ENCODE data around the gene NCK2.

NCK2 gene

DNA sequence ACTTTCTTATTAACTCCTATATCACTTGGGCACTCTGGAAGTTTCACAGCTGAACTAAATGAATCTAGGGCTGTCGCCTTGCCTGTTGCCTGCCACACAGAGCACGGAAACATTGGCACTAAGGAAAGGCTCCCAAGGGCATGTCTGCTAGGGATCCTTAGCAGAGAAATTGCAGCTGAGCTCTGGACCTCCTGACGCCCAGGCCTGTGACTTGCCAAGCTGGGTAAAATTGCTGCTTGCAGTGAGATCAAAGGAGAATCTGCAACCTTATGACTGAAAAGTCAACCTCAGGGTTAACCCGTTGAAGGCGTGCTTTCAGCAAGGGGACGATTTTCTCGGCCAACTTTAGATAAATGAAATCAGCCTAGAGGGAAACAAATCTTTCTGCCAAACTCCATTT lies 189.8 kb downstream of the NCK2 start:
- no peak for DNase-seq

DNA sequence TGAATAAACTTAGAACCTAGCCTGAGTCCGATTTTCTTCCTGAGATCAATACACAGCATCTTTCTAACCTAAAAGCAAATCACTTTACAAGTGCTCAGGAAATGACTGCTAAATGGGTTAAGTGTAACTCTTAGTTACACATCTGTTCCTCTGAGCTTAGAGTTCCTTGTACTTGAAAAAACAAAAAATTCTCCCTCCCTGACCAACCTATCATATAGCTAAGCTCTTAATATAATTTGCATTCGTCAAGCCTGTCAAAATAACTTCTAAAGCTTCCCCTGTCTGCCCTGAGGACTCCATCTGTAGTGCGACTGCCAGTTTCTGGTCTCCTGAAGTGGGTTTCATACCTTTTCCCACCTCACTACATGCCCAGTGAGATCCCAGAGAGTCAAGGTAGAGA lies 190.4 kb downstream of the NCK2 start:
- no peak for DNase-seq

DNA sequence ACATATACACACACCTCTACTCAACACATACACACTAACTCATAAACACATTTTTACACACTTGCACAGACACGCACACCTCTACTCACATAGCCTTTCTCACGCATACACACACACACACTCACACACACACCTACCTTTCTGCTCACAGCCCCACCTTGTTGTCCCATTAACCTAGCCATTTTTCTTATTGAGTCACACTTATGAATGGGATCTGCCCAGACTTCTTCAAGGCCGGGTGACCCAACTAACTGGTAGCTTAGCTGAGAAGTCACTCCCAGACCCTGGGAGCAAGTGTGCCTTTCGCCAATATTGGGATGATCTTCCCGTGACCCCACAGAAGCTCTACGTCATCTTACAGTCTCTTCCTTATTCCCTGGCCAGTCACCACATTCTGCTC lies 192.2 kb downstream of the NCK2 start:
- DNase-seq: no peak

DNA sequence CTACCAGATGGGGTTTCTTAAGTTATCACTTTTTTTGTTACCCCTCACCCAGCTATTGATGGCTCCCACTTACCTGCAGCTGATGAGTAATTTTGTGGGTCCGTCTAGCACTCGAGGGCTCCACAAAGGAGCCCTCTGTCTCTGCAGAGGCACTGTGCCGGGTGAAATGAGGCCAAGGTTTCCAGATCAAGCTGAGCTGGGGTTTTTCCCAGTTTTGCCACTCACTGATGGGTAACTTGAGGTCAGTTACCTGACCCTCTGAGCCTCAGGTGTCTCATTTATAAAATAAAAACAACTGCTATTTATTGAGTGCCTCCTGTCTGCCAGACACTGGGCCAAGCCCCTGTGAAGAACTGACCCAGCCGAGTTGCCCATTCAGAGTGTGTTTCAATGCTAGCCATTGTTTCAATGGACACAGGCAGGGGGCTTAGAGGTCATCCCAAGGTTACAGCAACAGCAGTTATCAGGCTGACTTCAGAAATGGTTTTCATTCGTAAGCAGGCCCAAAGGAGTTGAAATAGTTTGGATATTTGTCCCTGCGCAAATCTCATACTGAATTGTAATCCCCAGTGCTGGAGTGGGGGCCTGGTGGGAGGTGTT lies 192.9 kb downstream of the NCK2 start:
- no peak for DNase-seq
